GM19467 (cell line): ENCODE data around the gene GPR31.
"Not testable (repeated sequence)": the region's sequence is repeated elsewhere in the genome, so short reads cannot be mapped to it uniquely, and the experiment has no call there.

Experiments used
- ATAC-seq: cut with Tn5 transposase; IDR thresholded peaks from one replicate; pipeline ENCODE4 v1.9.1; 2021; ENCODE audit warnings: mild to moderate bottlenecking, moderate library complexity; ENCODE audit not compliant: unreplicated experiment

GPR31 gene

GRCh38 chr6:167157863-167158262 lies at the start of gene GPR31:
TSS of gene GPR31 (minus strand) at chr6:167157980. CDS start at chr6:167157831, 149 bp downstream.
- no peak for ATAC-seq

GRCh38 chr6:167207527-167207926 lies 49.7 kb upstream of the GPR31 start:
- no peak for ATAC-seq

GRCh38 chr6:167205316-167205715 lies 47.5 kb upstream of the GPR31 start:
- ATAC-seq, result not testable (repeated sequence)

GRCh38 chr6:167204059-167204348 lies 46.2 kb upstream of the GPR31 start:
- not testable (repeated sequence) for ATAC-seq

GRCh38 chr6:167203261-167204058 lies 45.7 kb upstream of the GPR31 start:
- ATAC-seq, result not testable (repeated sequence)

GRCh38 chr6:167202613-167203012 lies 44.8 kb upstream of the GPR31 start:
- ATAC-seq, result not testable (repeated sequence)

- no peak for ATAC-seq
These were observed 43.0 kb upstream of the GPR31 start for GRCh38 chr6:167200806-167201205.

GRCh38 chr6:167195941-167196610 lies 38.3 kb upstream of the GPR31 start:
- ATAC-seq, result not testable (repeated sequence)

- not testable (repeated sequence) for ATAC-seq
These were observed 35.8 kb upstream of the GPR31 start for GRCh38 chr6:167193515-167194125.

- ATAC-seq, result not testable (repeated sequence)
These were observed 33.3 kb upstream of the GPR31 start for GRCh38 chr6:167191043-167191583.

- ATAC-seq, result not testable (repeated sequence)
These were observed 29.5 kb upstream of the GPR31 start for GRCh38 chr6:167187275-167187674.

GRCh38 chr6:167185101-167185500 lies 27.3 kb upstream of the GPR31 start:
- ATAC-seq, result not testable (repeated sequence)

GRCh38 chr6:167182913-167183314 lies 25.1 kb upstream of the GPR31 start:
- peak; percentile 76 for ATAC-seq

GRCh38 chr6:167181351-167181750 lies 23.6 kb upstream of the GPR31 start:
- not testable (repeated sequence) for ATAC-seq

GRCh38 chr6:167180086-167180485 lies 22.3 kb upstream of the GPR31 start:
- not testable (repeated sequence) for ATAC-seq

GRCh38 chr6:167178896-167179655 lies 21.3 kb upstream of the GPR31 start:
- ATAC-seq, result not testable (repeated sequence)

- not testable (repeated sequence) for ATAC-seq
These were observed 19.5 kb upstream of the GPR31 start for GRCh38 chr6:167177271-167177670.

GRCh38 chr6:167172011-167172410 lies 14.2 kb upstream of the GPR31 start:
- not testable (repeated sequence) for ATAC-seq

GRCh38 chr6:167171300-167171699 lies 13.5 kb upstream of the GPR31 start:
- not testable (repeated sequence) for ATAC-seq

- ATAC-seq, result not testable (repeated sequence)
These were observed 12.1 kb upstream of the GPR31 start for GRCh38 chr6:167169867-167170266.

- not testable (repeated sequence) for ATAC-seq
These were observed 10.5 kb upstream of the GPR31 start for GRCh38 chr6:167168296-167168695.
